ENCODE results near the gene CLSTN2. TPM values are rescaled to one million over a fixed set of nuclear protein-coding genes. Genes with fewer than 3 reads are reported as not detected.

CLSTN2 gene
- total RNA-seq, result 143 and 161 TPM in 2 replicates
- long read RNA-seq, partial matches to known transcripts, result 136 of 230 reads
- long read RNA-seq, other reads (novel, unspliced or antisense), result 94 of 230 reads

DNA sequence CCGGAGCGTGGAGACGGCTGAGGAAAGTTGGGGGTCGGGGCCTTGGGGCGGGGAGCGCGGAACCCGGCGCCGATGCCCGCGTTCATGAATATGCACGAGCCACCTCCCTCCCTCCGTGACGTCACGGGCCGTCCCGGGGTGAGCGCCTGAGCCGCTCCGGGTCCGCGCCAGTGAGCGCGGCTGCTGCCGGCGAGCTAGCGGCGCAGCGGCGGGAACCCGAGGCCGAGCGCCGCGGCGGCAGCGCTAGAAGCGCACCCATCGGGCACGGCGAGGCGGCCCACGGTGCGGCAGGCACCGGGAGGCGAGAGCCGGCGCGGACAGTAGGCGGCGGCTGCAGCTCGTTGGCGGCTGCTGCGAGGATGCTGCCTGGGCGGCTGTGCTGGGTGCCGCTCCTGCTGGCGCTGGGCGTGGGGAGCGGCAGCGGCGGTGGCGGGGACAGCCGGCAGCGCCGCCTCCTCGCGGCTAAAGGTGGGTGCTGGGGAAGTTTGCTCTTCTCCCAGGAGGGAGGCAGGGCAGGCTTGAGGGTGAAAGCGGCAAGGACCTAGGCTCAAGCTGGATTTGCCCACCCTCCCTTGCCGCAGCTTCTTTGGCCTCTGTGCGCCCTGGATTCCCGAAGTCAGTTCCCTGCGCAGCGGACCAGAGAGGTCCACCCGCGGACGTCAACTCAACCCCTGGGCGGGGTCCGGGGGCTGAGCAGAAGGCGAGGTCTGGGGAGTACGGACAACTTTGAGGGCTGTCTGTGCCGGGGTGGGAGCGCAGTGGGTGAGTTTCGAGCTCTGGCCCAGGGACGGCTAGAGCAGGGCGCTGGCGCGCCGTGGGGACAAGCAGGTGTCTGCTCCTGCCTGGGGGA, at the start of gene CLSTN2:
CLSTN2 (plus strand) TSS at position 170 of the 850 bp plus-strand sequence.
- DNase-seq (ENCODE audit: extremely low spot score, unreplicated experiment), result peak; percentile 89
- Mint-ChIP-seq H3K4me3 (ENCODE audit: unreplicated experiment) (peak within 1 kb of the TSS; percentile 91), H3K36me3 (ENCODE audit: unreplicated experiment) (peaks cover 2% of the 10 kb centered on the region), H3K9me3 (ENCODE audit: unreplicated experiment) (no peaks in the 10 kb centered on the region), H3K27ac (ENCODE audit: unreplicated experiment) (peak within 1 kb of the TSS; percentile 18), H3K4me1 (ENCODE audit: unreplicated experiment) (peaks cover 30% of the 10 kb centered on the region), H3K27me3 (ENCODE audit: unreplicated experiment) (no peaks in the 10 kb centered on the region)
- TF ChIP-seq, protein P1, sequence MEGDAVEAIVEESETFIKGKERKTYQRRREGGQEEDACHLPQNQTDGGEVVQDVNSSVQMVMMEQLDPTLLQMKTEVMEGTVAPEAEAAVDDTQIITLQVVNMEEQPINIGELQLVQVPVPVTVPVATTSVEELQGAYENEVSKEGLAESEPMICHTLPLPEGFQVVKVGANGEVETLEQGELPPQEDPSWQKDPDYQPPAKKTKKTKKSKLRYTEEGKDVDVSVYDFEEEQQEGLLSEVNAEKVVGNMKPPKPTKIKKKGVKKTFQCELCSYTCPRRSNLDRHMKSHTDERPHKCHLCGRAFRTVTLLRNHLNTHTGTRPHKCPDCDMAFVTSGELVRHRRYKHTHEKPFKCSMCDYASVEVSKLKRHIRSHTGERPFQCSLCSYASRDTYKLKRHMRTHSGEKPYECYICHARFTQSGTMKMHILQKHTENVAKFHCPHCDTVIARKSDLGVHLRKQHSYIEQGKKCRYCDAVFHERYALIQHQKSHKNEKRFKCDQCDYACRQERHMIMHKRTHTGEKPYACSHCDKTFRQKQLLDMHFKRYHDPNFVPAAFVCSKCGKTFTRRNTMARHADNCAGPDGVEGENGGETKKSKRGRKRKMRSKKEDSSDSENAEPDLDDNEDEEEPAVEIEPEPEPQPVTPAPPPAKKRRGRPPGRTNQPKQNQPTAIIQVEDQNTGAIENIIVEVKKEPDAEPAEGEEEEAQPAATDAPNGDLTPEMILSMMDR (IDR thresholded peaks at IDR 0.05), result peak; percentile 42

DNA sequence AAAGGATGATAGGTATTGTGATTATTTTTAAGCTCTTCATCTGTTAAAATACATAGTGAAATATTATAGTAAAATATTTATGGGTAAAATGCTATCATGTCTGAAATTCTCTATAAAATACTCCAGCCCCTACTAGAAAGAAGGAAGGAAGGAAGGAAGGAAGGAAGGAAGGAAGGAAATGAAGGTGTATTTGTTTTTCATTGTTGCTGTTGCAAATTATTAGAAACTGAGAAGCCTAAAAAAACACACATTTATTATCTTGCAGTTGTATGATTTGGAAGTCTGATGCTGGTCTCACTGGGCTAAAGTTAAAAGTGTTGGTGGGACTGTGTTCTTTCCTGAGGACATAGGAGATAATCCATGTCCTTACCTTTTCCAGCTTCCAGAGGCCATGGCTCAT, 47.6 kb upstream of the CLSTN2 start:
- Mint-ChIP-seq H3K36me3 (ENCODE audit: unreplicated experiment) (no peaks in the 10 kb centered on the region), H3K27me3 (ENCODE audit: unreplicated experiment) (peaks cover 29% of the 10 kb centered on the region), H3K9me3 (ENCODE audit: unreplicated experiment) (no peaks in the 10 kb centered on the region), H3K27ac (ENCODE audit: unreplicated experiment) (no peak overlapping the region), H3K4me1 (ENCODE audit: unreplicated experiment) (no peaks in the 10 kb centered on the region), H3K4me3 (ENCODE audit: unreplicated experiment) (no peak overlapping the region)
- TF ChIP-seq, protein P1 (IDR thresholded peaks at IDR 0.05), result no peak
- no peak for DNase-seq (ENCODE audit: extremely low spot score, unreplicated experiment)

DNA sequence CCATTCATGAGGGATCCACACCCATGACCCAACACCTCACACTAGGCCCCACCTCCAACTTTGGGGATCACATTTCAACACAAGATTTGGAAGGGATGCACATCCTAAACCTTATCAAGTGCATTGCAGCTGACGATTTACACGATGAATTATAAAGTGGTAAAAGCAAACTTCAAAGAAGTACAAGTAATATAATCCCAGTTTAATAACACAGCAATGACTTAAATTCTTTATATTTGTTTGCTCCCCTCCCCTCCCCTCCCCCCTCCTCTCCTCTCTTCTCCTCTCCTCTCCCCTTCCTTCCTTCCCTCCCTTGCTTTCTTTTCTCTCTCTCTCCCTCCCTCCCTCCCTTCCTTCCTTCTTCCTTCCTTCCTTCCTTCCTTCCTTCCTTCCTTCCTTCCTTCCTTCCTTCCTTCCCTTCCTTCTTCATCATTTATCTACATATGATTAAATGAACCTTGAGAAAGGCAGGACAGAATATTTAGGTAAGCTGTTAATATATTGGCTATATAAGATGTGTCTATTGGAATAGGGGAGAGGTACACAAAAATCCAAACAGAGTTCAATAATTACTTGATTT, 46.3 kb upstream of the CLSTN2 start:
- H3K36me3 Mint-ChIP-seq (ENCODE audit: unreplicated experiment), result no peaks in the 10 kb centered on the region
- TF ChIP-seq, protein P1 (IDR thresholded peaks at IDR 0.05), result no peak
- no peaks in the 10 kb centered on the region for H3K9me3 Mint-ChIP-seq (ENCODE audit: unreplicated experiment)
- no peaks in the 10 kb centered on the region for H3K4me1 Mint-ChIP-seq (ENCODE audit: unreplicated experiment)
- no peak overlapping the region for H3K4me3 Mint-ChIP-seq (ENCODE audit: unreplicated experiment)
- peaks cover 34% of the 10 kb centered on the region for H3K27me3 Mint-ChIP-seq (ENCODE audit: unreplicated experiment)
- H3K27ac Mint-ChIP-seq (ENCODE audit: unreplicated experiment), result no peak overlapping the region
- DNase-seq (ENCODE audit: extremely low spot score, unreplicated experiment), result no peak

DNA sequence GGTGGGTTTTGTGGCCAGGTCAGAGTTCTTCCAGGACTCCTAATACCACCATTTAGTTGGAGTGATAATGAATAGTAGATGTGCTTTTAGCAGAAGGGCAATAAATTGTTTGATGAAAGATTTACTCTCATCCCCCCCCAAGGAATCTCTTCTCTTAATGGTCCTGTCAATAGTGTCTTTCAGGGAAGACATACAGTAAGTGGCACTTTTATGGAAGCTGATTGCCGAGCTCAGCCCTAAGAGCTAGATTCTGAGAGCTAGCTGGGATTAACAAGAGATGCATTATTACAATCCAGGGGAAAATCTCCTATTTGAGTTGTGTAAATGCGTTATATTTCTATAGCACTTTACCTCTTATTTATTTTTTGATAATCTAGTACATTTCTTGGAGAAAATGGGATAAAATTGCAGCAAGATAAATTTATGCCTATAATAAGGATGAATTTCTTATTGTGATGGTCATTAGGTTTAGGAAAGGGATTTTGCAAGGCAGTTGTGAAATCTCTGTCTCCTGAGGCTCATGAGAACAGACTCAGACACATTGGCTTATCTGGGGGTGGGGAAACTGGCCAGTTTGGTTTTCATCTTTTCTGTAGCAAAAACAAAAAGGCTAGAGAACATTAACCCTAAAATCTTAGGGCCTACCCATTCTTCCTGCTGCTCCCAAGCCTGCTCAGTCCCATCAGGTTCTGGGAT, 41.6 kb upstream of the CLSTN2 start:
- no peak for DNase-seq (ENCODE audit: extremely low spot score, unreplicated experiment)
- H3K9me3 Mint-ChIP-seq (ENCODE audit: unreplicated experiment), result no peaks in the 10 kb centered on the region
- H3K36me3 Mint-ChIP-seq (ENCODE audit: unreplicated experiment), result no peaks in the 10 kb centered on the region
- TF ChIP-seq, protein P1 (IDR thresholded peaks at IDR 0.05), result no peak
- no peak overlapping the region for H3K4me3 Mint-ChIP-seq (ENCODE audit: unreplicated experiment)
- H3K4me1 Mint-ChIP-seq (ENCODE audit: unreplicated experiment), result no peaks in the 10 kb centered on the region
- peaks cover 40% of the 10 kb centered on the region for H3K27me3 Mint-ChIP-seq (ENCODE audit: unreplicated experiment)
- H3K27ac Mint-ChIP-seq (ENCODE audit: unreplicated experiment), result no peak overlapping the region

Measured in osteocyte (in vitro differentiated cells).